ENCODE data around the gene LAMP1. TPM values are rescaled to one million over a fixed set of nuclear protein-coding genes. Genes with fewer than 3 reads are reported as not detected.
"Not testable (repeated sequence)": the region's sequence is repeated elsewhere in the genome, so short reads cannot be mapped to it uniquely, and the experiment has no call there.

The LAMP1 gene, protein sequence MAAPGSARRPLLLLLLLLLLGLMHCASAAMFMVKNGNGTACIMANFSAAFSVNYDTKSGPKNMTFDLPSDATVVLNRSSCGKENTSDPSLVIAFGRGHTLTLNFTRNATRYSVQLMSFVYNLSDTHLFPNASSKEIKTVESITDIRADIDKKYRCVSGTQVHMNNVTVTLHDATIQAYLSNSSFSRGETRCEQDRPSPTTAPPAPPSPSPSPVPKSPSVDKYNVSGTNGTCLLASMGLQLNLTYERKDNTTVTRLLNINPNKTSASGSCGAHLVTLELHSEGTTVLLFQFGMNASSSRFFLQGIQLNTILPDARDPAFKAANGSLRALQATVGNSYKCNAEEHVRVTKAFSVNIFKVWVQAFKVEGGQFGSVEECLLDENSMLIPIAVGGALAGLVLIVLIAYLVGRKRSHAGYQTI
- total RNA-seq (ENCODE audit: insufficient read depth, low replicate concordance) = 101 TPM

DNA sequence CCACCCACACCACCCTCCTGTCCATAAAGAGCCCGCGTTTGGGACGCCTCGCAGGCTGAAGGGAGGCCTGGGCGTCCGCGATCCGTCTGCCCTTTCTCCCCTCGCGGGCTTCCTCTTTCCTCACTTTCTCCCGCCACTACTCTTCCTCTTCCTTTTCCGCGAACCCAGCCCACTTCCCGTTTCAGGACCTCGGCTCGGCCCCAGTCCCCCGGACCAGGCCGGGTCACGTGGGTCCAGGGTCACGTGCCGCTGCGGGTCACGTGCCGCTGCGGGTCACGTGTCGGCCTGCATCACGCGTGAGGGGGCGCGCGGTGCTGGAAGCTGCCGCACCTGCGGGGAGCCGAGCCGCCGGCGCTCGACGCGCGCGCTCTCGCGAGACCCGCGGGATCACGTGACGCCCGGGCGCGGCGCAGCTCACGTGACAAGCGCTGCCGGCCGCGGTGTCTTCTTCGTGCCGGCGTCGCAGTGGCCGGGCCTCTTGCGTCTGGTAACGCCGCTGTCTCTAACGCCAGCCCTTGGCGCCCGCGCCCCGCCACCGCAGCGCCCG, at the start of gene LAMP1:
TSS of gene LAMP1 (plus strand) at position 417 of the 547 bp plus-strand sequence. CDS start 196 bp downstream, outside the sequence.
- peak; percentile 98 for DNase-seq (ENCODE audit: low spot score)

DNA sequence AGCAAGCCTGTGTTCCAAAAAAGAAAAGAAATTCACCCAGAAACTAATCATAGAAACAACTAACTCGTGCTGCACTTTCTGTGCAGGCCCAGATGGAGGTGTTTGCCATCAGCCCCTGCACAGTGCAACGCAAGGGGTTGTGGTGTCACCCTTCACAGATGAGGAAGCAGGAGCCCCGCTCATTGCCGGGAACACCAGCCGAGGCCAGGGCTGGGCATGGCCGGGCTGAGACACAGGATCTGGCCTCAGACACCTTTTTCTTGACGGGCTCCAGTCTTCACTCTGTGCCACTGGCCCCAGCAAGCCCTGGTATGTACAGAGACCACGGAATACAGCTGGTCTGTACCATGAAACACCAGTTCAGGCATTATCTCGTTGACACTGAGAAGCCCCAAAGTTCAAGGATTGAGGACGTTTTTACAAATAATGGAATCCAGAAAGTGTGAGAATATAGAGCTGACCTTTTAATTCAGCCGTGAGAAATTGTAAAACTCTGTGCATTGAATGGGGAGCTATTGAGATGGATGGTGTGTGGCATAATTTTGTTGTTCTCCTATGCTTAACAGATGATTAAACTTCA, 44.4 kb upstream of the LAMP1 start:
- no peak for DNase-seq (ENCODE audit: low spot score)

DNA sequence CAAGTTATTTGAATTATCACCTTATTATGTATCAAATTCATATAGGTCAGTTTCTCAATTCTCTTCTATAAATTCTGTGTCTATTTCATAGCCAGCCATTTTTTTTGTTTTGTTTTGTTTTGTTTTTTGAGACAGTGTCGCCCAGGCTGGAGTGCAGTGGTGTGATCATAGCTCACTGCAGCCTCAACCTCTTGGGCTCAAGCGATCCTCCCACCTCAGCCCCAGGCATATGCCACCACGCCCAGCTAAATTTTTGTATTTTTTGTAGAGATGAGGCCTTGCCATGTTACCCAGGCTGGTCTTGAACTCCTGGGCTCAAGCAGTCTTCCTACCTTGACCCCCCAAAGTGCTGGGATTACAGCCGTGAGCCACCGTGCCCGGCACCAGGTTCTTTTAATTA, 39.1 kb upstream of the LAMP1 start:
- DNase-seq (ENCODE audit: low spot score) = not testable (repeated sequence)

DNA sequence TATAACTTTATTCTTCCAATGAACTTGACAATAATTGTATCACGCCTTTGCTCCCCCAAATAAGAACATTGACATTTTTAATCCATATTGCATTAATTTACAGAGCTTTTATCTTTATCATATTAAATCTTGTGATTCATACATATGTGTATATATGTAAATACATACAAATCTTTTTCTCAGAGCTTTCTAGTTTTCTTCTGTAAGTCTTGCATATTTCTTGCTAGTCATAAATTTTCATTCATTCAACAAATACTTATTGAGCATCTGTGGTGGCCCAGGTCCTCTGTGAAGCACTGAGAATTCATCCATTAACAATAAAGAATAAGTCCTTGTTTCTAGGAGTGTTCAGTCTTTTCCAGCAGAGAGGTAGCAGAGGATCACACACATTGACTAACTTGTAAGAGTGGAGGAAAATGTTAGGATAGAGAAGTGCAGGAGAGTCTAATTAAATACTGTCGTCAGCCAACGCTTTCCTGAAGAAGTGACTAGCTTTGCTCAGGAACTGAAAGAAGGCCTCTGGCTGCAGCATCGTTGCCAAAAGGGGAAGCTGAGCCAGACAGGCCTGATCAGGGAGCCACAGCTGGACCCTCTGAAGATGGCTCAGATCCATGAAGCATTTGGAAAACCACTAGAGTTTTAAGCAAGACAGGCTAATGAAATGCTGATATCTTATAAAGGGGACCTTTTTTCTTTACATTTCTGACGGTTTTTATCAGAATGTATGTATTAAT, 38.6 kb upstream of the LAMP1 start:
- no peak for DNase-seq (ENCODE audit: low spot score)

DNA sequence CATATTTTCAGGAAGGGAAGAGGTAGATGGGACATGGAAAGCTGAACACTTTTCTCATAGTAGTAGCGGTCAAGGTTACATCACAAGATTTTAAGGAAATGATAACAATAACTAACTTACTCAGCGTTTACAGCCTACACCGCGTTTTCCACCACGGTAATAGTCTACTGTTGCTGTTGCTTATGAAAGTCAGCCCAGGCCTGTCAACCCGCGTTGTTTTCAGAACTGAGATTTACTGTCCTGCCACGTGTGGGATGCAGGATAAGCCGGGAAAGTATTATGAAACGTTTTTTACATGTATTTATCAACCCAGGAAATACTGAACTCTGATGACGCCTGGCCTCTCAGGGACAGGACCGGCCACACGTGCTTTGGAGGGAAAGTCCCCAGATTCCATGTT, 36.0 kb upstream of the LAMP1 start:
- no peak for DNase-seq (ENCODE audit: low spot score)

DNA sequence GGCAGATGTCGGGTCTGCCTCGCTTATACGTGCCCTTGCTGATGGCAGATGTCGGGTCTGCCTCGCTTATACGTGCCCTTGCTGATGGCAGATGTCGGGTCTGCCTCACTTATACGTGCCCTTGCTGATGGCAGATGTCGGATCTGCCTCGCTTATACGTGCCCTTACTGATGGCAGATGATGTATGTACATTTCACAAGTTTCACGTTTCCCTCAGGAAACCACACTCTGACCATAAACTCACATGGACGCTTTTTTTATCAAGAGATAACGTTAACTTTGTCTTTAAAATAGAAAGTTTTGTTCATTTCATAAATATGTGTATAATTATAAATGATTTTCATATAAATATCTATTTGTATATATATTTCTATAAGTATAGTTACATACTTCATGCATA, 34.0 kb upstream of the LAMP1 start:
- not testable (repeated sequence) for DNase-seq (ENCODE audit: low spot score)

DNA sequence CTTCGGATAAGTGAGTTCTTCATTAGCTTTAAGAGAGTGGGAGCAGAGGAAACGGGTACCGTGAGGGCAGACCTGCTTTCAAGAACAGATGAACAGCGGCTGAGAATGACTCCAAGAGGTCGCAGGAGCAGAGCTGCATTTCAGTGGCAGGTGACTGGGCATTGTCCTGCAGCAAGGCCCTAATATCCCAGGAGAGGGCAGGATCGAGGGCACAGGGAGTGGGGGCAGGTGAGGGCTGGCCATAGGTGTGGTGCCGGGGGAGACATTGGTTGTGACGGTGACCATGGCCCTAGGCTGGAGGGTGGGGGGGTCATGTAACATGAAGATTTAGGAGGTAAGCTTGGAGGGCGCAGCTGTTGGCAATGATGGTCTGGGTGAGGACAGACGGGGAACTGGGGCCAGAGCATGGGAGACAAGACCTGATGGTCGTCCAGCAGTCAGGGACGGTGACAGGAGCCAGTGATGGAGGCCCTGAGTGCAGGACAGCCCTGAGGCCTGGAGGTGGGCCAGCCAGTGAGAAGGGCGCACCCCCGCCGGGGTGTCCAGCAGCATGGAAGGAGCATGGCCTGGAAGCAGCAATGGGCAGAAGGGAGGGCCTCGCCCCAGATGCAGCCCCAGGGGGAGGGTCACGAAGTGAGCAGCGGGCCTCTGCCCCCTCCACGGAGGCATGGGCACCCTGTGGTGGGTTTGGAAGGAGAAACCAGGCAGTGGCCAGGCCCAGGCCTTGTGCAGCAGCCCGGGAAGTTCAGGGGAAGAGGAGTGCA, 29.2 kb upstream of the LAMP1 start:
- DNase-seq (ENCODE audit: low spot score) = no peak

DNA sequence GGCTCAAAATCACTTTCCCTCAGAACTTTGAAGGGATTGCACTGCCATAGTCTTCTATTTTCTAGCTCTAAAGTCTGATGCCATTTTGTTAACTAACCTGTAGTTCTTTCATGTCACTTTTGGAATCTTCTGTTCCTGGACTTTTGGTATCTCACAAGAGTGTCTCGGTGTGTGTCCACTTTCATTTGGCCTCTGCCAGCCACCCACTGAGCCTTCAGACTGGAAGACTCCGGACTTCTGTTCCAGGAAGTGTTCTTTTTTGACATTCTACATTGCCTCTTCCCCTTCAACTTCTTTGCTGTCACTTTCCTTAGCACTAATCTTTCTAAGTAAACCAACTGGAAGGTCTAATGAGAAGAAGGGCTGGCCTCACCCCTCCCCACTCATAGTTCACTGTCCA, 25.0 kb upstream of the LAMP1 start:
- DNase-seq (ENCODE audit: low spot score) = no peak

DNA sequence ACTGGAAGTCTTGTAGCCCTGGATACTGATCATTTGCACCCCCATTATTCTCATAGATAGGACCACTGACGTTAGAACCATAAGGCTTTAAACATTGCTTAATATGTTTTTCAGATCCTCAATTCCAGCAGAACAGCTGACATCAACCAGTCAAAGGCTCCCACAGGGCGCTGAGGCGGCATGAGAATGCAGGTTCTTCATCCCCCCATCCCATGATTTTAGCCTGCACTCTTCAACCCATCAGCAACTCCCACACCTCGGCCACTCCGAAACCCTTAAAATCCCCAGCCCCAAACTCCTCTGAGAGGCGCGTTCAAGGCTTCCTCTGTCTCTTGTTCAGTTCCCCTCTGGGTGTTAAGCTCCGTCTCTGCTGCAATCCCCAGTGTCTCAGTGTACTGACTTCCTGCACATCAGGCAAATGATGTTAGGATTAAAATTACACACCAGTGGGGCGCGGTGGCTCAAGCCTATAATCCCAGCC, 24.3 kb upstream of the LAMP1 start:
- DNase-seq (ENCODE audit: low spot score) = no peak

DNA sequence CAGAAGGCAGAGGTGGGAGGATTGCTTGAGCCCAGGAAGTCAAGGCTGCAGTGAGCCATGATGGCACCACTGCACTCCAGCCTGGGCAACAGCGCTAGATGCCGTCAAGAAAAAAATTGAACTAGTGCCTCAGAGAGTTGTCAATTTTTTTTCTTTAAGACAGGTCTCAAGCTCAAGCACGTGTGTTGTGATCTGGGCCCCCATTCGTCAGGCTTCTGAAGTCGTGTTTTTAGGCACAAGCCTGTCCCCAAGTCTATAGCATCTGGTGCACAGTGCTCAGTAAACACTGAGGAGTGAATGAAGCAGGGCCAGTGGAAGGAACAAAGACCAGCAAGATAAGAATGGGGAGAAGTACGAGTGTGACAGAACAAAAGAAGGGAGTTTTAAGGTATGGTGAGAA, 23.7 kb upstream of the LAMP1 start:
- DNase-seq (ENCODE audit: low spot score) = no peak

DNA sequence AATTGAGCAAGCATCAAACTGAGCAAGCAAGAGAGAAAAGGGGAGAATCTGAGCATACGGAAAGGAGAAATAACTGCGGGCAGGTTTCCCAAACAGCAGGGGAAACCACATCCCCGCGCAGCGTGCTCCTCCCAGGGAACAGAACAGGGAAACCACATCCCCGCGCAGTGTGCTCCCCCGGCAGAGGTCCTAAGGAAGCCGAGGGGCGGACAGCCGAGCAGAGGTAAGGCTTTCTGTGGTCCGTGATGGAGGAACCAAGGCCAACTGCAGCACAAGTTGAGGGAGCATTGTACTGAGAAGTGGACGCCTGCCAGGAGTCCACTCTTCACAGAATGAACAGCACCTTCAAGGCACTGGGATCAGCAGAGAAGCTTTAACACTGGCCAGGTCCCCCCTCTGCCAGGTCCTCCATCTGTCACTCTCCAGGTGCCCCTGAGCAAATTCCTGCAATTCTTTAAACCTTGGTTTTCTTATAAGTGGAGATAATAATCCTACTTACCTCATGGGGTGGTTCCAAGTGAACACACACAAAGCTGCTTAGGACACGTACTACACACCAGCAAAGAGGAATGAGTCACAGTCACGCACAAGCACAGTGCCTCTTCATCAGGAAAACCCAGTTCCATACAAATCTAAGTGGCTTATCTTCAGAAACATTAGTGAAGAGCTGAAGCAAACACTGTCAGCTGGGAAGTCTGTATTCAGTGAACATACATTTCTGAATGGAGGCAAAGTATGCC, 23.0 kb upstream of the LAMP1 start:
- peak; percentile 70 for DNase-seq (ENCODE audit: low spot score)

DNA sequence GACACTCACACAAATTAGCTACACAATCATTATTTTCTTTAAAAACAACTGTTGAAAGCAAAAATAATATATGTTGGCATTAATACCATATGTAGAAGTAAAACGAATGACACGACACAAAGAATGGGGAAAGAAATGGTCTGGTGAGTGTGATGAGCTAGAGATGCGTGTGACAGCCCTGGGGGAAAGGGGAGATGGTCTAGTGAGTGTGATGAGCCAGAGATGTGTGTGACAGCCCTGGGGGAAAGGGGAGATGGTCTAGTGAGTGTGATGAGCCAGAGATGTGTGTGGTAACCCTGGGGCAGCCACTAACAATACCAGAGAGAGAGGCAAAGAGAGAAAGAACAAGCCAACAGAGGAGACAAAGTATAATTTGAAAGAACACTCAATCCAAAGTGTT, 22.3 kb upstream of the LAMP1 start:
- no peak for DNase-seq (ENCODE audit: low spot score)

DNA sequence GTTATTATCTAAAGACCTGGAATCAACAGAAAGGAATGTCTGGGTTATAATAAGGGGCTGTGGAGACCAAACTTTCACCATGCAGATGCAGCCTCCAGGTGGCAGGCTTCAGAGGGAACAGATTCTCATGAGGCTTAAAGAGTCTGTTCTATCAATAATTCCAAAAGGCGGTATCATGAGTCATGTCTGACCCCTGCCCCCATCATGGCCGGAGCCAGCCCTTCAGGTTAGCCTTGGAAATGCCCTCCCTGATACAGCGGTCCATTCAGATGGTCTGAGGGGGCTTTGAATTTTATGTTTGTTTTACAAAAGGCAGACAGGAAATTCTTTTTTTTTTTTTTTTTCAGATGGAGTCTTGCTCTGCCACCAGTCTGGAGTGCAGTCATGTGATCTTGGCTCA, 21.7 kb upstream of the LAMP1 start:
- peak; percentile 42 for DNase-seq (ENCODE audit: low spot score)

DNA sequence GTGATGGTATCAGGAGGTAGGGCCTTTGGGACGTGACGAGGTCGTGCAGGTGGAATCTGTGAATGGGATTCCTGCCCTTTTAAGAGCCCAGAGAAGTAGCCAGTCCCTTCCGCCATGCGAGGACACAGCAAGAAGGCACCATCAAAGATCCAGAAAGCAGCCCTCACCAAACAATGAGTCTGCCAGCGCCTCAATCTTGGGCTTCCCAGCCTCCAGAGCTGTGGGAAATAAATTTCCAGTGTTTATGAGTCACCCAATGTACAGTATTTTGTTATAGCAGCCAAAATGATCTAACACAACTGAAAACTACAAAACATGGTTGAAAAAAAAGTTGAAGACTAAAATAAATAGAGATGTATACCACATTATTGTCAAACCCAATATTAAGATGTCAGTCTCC, 16.9 kb upstream of the LAMP1 start:
- DNase-seq (ENCODE audit: low spot score) = no peak

DNA sequence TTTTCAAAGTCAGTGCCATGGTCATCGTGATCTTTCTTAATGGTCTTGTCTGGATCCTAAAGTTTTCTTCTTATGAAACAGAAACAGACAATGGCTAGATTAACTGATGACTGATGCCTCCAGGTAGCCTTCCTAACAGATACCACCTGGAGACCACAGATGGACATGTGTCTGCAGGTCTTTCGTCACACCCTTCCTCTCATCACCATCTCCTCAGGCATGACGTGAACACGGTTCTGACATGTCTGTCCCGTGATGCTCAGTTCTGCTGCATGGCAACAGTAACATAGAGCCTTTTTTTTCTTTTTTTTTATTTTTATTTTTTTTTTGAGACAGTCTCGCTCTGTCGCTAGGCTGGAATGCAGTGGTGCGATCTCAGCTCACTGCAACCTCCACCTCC, 13.1 kb upstream of the LAMP1 start:
- no peak for DNase-seq (ENCODE audit: low spot score)

DNA sequence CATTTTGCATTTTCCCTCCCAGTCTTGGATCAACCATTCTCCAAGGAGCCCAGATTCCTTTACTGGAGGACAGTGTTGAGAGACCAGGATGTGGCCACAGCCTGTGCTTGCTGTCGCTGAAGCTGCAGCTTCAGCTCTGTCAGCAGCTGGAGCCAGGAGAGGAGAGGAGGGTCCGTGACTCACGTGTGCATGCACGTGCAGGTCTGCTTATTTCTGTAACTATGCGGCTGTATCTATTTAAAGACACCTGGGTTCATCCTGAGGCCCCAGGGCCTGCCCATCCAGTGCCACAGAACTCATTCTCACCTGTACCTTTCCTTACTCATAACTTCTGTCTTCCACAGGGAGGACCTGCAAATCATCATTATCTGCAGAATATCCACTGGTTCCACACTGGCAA, 8.2 kb upstream of the LAMP1 start:
- peak; percentile 69 for DNase-seq (ENCODE audit: low spot score)

DNA sequence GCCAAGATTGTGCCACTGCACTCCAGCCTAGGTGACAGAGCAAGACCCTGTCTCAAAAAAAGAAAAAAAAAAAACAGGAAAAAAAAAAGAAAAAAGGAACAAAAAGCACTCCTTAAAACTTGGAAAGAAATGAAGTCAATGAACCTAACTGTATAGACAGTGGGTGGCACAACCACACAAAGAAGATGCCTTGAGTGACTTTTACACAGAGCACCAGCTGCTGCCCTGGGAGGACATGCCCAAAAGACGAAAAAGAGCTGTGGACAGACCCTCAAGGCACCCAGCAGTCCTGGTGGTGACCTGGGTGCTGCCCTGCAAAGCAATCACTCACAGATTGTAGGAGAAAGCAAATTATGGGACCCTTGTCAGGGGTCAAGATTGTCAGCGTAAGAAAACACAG, 5.9 kb upstream of the LAMP1 start:
- DNase-seq (ENCODE audit: low spot score) = no peak

DNA sequence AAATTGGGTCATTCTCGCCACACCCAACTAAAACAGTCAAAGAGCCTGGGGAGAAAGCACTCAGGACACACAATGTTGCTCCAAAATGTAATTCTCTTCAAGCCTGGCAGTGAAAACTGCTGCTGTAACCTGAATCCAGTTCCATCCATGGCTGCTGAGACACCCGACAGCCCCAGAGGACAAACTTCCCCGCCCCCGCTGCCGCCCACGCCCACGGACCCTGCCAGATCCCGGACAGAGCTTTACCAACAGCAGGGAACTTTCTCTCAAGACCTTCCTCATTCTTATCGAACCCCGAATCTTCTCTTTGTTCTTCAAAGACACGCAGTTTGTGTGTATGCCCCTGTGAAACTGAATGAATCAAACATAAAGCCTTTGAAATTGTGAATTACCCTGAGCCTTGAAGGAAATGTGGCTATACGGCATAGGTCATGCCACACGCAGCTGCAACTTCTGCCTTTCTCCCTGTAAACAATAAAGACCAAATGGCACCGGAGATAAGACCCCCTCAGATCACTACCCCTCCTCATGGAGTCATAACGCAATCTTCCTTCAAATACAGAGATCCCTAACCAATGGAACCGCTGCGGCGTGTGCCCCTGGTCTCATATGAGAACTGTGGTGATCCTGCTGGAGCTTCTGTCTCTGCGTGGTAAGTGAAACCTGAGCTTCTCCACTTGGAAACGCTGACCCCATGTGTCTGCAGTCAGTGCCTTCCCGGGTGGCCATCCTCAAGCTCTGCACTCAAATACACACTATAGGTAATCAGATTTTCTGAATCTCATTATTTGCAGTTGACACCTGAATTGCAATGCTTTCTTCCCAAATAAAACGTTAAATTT, 4.8 kb upstream of the LAMP1 start:
- peak; percentile 30 for DNase-seq (ENCODE audit: low spot score)

DNA sequence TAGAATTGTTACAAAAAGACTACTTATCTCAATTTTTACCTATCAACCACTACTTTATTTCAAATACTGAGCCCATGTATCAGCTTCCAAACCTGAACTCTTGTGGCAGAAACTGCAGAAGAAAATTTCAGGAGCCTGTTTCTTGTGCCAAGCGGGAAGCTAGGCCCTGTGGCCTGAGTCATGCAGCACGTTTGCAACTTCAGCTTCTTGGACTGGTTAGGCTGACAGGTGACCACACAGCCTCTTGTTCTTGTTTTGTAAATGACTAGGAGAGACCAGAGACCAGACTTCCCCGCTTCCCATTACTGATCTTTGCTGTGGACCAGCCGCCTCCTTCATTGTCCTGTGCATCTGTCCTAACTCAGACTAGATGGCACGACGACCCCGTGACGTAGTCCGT, 3.4 kb upstream of the LAMP1 start:
- DNase-seq (ENCODE audit: low spot score) = no peak

DNA sequence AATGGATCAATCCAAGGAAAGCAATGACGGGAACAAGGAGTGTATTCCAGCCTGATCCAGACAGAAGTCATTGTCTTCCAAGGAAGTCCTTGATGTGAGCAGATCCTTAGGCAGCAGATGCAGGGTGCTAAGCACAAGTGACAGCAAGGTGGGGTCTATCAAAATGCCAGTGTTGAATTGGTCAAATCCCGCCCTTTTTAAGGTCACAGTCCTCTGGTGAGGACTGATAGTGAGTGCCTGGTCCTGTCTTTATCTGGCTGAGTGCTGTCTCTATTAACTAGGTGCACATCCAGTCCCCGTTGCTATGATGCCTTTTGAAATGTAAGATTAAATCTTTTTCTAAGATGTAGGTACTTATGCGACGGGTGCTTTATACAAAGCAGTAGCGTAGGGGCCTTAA, 1.3 kb upstream of the LAMP1 start:
- no peak for DNase-seq (ENCODE audit: low spot score)

All from umbilical cord (tissue), 2 donors.